Measurements from ENCODE around the gene RIT2. TPM values are rescaled to one million over a fixed set of nuclear protein-coding genes. Genes with fewer than 3 reads are reported as not detected.
"Not testable (repeated sequence)": the region's sequence is repeated elsewhere in the genome, so short reads cannot be mapped to it uniquely, and the experiment has no call there.

RIT2 gene
- total RNA-seq, 1 donor from 2014 or later, result not detected

GRCh38 chr18:42743373-42744138, 371.9 kb downstream of the RIT2 start:
- Mint-ChIP-seq H3K4me3 (no peak overlapping the region), H3K9me3 (no peaks in the 10 kb centered on the region), H3K27me3 (no peaks in the 10 kb centered on the region), H3K4me1 (no peaks in the 10 kb centered on the region), H3K36me3 (ENCODE audit: low read depth) (no peaks in the 10 kb centered on the region), H3K27ac (no peak overlapping the region)
- no peak for TF ChIP-seq CTCF (IDR thresholded peaks at IDR 0.05)
- no peak for ATAC-seq (ENCODE audit: low read depth)
- intact Hi-C loops (cut with micrococcal nuclease), result no loop called here
- DNase-seq, result no peak
- CTCF ChIA-PET, result no interaction called here
- POLR2A ChIA-PET, result no interaction called here

- intact Hi-C loops (cut with micrococcal nuclease), result no loop called here
- Mint-ChIP-seq H3K9me3 (no peaks in the 10 kb centered on the region), H3K4me3 (no peak overlapping the region), H3K4me1 (no peaks in the 10 kb centered on the region), H3K36me3 (ENCODE audit: low read depth) (no peaks in the 10 kb centered on the region), H3K27me3 (no peaks in the 10 kb centered on the region), H3K27ac (no peak overlapping the region)
- no peak for DNase-seq
- ChIA-PET CTCF (no interaction called here), POLR2A (no interaction called here)
- ATAC-seq (ENCODE audit: low read depth), result no peak
- TF ChIP-seq CTCF (IDR thresholded peaks at IDR 0.05), result no peak
Measured at GRCh38 chr18:42742969-42743368, 372.5 kb downstream of the RIT2 start.

GRCh38 chr18:42742474-42742873, 373.0 kb downstream of the RIT2 start:
- Mint-ChIP-seq H3K4me3 (no peak overlapping the region), H3K27ac (no peak overlapping the region), H3K36me3 (ENCODE audit: low read depth) (no peaks in the 10 kb centered on the region), H3K4me1 (no peaks in the 10 kb centered on the region), H3K27me3 (no peaks in the 10 kb centered on the region), H3K9me3 (no peaks in the 10 kb centered on the region)
- CTCF ChIA-PET, result no interaction called here
- POLR2A ChIA-PET, result no interaction called here
- no peak for TF ChIP-seq CTCF (IDR thresholded peaks at IDR 0.05)
- DNase-seq (no peak), ATAC-seq (ENCODE audit: low read depth) (no peak)
- intact Hi-C loops (cut with micrococcal nuclease), result no loop called here

GRCh38 chr18:42741805-42742347, 373.6 kb downstream of the RIT2 start:
- POLR2A ChIA-PET; H3K9me3 Mint-ChIP-seq; H3K4me1 Mint-ChIP-seq; H3K36me3 Mint-ChIP-seq (ENCODE audit: low read depth); H3K27ac Mint-ChIP-seq; H3K4me3 Mint-ChIP-seq; H3K27me3 Mint-ChIP-seq; intact Hi-C loops (cut with micrococcal nuclease); CTCF ChIA-PET; ATAC-seq (ENCODE audit: low read depth); DNase-seq: not testable (repeated sequence)

- DNase-seq; CTCF ChIA-PET; POLR2A ChIA-PET; ATAC-seq (ENCODE audit: low read depth); H3K27me3 Mint-ChIP-seq; H3K27ac Mint-ChIP-seq; H3K36me3 Mint-ChIP-seq (ENCODE audit: low read depth); intact Hi-C loops (cut with micrococcal nuclease); H3K9me3 Mint-ChIP-seq; H3K4me3 Mint-ChIP-seq; H3K4me1 Mint-ChIP-seq: not testable (repeated sequence)
Measured at GRCh38 chr18:42741299-42741698, 374.2 kb downstream of the RIT2 start.

- no peaks in the 10 kb centered on the region for H3K27me3 Mint-ChIP-seq
- no peaks in the 10 kb centered on the region for H3K4me1 Mint-ChIP-seq
- no peaks in the 10 kb centered on the region for H3K36me3 Mint-ChIP-seq (ENCODE audit: low read depth)
- ChIA-PET POLR2A (no interaction called here), CTCF (no interaction called here)
- ATAC-seq (ENCODE audit: low read depth) (no peak), DNase-seq (no peak)
- peaks cover 3% of the 10 kb centered on the region for H3K9me3 Mint-ChIP-seq
- intact Hi-C loops (cut with micrococcal nuclease), result no loop called here
- no peak for TF ChIP-seq CTCF (IDR thresholded peaks at IDR 0.05)
- H3K27ac Mint-ChIP-seq, result no peak overlapping the region
- no peak overlapping the region for H3K4me3 Mint-ChIP-seq
Measured at GRCh38 chr18:42736074-42736473, 379.4 kb downstream of the RIT2 start.

Measured in activated B cell treated with CpG ODN at 0.5 μM for 24 hours (primary cell).